ENCODE results near the gene LPXN.
"Not testable (repeated sequence)": the region's sequence is repeated elsewhere in the genome, so short reads cannot be mapped to it uniquely, and the experiment has no call there.

Gene LPXN

GRCh38 chr11:58579192-58580129 lies 3.8 kb upstream of the LPXN start:
- peak; percentile 84 to 88 for DNase-seq (ENCODE audit: low read depth in 1 of 2, low spot score in 1 of 2)

DNA sequence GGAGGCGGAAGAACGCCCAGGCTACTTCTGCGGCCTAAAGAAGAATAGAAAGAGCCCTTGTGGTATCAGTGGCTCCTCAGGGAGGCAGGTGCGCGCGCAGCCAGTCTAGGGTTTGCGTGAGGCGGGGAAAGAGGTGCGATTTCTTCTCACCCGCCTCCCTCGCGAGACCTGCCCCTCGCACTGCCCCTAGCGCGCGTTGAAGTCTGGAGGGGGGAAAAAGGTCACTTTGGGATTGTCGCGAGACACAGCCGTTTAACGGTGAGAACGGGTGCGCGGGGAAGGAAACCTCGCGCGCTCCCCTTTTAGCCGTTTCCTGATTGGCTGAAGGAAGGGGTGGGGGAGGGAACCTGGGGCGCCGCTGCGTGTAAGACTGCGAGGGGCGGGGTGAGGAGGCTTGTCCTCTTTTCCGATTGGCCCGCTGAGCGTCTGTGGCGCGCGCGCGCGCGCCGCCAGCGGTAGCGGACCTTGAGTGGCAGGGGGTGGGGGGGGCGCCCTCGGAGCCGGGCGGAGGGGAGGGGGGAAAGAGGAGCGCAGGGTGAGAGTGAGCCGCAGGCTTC lies 3.1 kb upstream of the LPXN start, which contains the start of gene ZFP91:
TSS of gene ZFP91 (plus strand) at position 429 of the 557 bp plus-strand sequence. CDS start 219 bp downstream, outside the sequence.
- DNase-seq (ENCODE audit: low read depth in 1 of 2, low spot score in 1 of 2): peak; percentile 93 to 96

GRCh38 chr11:58578136-58578634 lies 2.5 kb upstream of the LPXN start:
- DNase-seq (ENCODE audit: low read depth in 1 of 2, low spot score in 1 of 2): peak; percentile 80 to 88

DNA sequence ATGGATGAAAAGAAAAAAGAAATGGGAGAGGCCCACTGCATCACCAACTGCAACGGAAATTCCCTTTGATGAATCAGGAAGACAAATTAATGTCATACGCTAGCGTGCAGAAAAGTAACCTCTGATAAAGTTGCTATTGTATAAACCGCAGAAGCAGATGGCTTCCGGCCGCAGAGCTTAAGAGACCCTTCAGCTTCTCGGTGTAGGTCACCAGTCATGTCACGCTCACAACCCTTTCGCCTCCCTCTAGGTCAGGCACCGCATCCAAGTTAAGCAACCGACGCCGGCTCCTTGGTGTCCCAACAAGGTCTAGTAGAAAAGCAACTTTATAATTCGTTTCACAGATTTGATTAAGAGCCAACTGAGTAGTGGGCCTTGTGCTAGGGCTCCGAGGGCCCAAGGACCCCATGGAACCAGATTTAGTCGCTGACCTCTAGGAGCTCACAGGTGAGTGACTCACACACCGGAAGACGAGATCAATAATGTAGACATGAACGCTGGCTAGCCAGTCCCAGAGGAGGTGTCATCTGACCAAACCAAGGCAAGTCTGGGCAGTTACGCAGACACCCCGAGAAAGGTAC lies 2.0 kb upstream of the LPXN start:
- peak; percentile 56 to 73 for DNase-seq (ENCODE audit: low read depth in 1 of 2, low spot score in 1 of 2)

GRCh38 chr11:58576887-58577471 lies 1.3 kb upstream of the LPXN start:
- no peak for DNase-seq (ENCODE audit: low read depth in 1 of 2, low spot score in 1 of 2)

- no peak for DNase-seq (ENCODE audit: low read depth in 1 of 2, low spot score in 1 of 2)
Observed at GRCh38 chr11:58574881-58575280, 775 bp downstream of the LPXN start.

DNA sequence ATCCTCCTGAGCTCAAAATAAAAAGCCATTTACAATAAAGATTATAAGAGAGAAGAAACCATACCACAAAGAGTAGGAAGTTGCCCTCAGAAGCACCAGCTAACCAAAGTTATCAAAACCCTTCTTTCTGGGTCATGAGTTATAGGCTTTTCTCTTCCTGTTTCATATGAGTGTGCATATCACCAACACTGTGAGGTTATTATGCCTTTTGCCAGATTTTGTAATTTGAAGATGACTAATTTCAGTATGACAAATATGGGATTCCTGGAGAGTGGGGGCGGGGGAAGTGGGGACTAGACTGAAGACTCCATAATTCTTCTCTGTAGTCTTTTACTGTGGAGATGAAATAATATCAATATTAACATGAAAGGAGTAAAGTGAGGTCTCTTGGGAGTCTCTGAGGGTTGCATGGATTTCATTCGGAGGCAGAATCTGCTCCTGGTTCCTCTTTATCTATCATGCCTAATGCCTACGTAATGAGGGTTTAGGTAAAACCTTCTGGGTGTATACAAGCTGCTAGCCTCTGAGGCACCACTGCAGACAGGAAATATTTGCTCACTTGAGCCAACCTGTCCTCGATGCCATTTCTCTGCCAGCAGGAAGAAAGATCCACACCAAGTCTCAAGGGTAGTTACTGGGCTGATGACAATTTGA lies 2.1 kb downstream of the LPXN start:
- peak in 1 of 2 donors; percentile 45 for DNase-seq (ENCODE audit: low read depth in 1 of 2, low spot score in 1 of 2)

- not testable (repeated sequence) for DNase-seq (ENCODE audit: low read depth in 1 of 2, low spot score in 1 of 2)
Observed at GRCh38 chr11:58572906-58573305, 2.8 kb downstream of the LPXN start.

DNA sequence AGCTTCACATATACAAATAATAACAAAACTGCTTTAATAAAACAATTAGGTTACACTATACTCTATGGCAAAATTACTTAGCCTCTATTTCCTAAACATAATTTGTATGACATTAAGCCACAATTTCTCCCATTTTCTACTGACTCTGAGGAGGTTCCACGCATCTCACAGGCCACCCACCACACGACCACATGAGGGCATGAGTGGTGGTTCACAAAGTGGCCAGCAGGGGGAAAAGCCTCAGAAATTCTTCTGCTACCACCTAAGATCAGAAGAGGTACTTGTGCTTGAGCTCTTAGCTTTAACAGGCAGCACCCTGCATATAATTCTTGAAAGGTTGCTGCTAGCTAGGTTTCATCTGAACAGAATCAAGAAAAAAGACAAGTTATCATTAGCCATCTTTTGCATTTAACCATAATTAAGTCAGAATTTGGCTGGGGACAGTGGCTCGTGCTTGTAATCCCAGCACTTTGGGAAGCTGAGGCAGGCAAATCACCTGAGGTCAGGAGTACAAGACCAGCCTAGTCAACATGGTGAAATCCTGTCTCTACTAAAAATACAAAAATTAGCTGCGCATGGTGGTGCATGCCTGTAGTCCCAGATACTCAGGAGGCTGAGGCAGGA lies 7.7 kb downstream of the LPXN start:
- DNase-seq (ENCODE audit: low read depth in 1 of 2, low spot score in 1 of 2): peak; percentile 55 to 61

- DNase-seq (ENCODE audit: low read depth in 1 of 2, low spot score in 1 of 2): no peak
Observed at GRCh38 chr11:58564231-58564630, 11.4 kb downstream of the LPXN start.

GRCh38 chr11:58562375-58562800 lies 13.3 kb downstream of the LPXN start:
- no peak for DNase-seq (ENCODE audit: low read depth in 1 of 2, low spot score in 1 of 2)

- no peak for DNase-seq (ENCODE audit: low read depth in 1 of 2, low spot score in 1 of 2)
Observed at GRCh38 chr11:58561394-58562098, 14.1 kb downstream of the LPXN start.

- DNase-seq (ENCODE audit: low read depth in 1 of 2, low spot score in 1 of 2): no peak
Observed at GRCh38 chr11:58560842-58561241, 14.8 kb downstream of the LPXN start.

DNA sequence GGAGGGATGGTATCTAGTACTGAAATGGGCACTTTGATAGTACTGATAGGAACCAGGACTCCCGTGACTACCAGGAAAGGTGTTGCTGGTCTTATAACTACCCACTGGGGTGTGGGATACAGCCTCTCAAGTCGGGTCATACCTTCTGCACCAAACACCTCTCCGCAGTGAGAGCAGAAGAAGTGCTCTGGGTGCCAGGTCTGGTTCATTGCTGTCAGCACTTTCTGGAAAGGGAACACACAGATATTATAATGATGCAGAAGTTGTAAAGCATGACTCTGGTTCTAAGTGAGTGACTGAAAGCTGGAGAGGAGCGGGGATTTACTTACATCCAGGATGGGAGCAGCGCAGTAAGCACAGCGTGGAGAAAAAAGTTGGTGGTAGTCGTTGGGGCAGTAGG lies 26.0 kb downstream of the LPXN start:
- DNase-seq (ENCODE audit: low read depth in 1 of 2, low spot score in 1 of 2): no peak

- no peak for DNase-seq (ENCODE audit: low read depth in 1 of 2, low spot score in 1 of 2)
Observed at GRCh38 chr11:58546841-58547240, 28.8 kb downstream of the LPXN start.

- DNase-seq (ENCODE audit: low read depth in 1 of 2, low spot score in 1 of 2): no peak
Observed at GRCh38 chr11:58531865-58532341, 43.8 kb downstream of the LPXN start.

DNA sequence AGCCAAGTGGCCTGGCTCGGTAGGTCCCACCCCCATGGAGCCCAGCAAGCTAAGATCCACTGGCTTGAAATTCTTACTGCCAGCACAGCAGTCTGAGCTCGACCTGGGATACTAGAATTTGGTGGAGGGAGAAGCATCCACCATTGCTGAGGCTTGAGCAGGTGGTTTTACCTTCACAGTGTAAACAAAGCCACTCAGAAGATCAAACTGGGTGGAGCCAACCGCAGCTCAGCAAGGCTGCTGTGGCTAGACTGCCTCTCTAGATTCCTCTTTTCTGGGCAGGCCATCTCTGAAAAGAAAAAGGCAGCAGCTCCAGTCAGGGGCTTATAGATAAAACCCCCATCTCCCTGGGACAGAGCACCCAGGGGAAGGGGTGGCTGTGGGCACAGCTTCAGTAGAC lies 45.4 kb downstream of the LPXN start:
- no peak for DNase-seq (ENCODE audit: low read depth in 1 of 2, low spot score in 1 of 2)

- no peak for DNase-seq (ENCODE audit: low read depth in 1 of 2, low spot score in 1 of 2)
Observed at GRCh38 chr11:58527429-58527828, 48.2 kb downstream of the LPXN start.

DNA sequence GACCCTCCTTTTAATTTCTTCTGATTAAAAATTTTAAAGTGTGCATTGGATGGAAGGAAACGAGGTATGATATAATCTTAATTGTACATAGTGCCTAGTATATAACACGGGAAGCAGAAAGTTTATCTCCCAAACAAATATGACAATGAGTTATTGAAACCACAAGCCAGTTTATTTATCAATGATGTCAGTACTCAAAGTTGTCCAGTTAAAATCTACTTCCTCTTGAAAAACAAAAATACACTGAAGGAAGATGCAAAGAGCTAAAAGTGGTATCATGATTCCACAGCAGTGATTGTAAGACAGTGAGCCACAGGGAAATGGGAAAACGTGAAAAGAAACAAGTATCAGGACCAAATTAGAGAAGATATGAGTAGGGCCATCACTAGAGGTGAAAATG lies 48.9 kb downstream of the LPXN start:
- no peak for DNase-seq (ENCODE audit: low read depth in 1 of 2, low spot score in 1 of 2)
